SK-N-MC (cell line): Measurements from ENCODE around the gene ANKMY1.

Experiments
- EZH2 ChIP-seq: fragments of 200-600 bp; sonication (generic); IDR thresholded peaks from one replicate; pipeline ENCODE4 v1.6.1; 2017; ENCODE audit warnings: antibody characterized with exemption
- POLR2AphosphoS5 ChIP-seq: IDR thresholded peaks from 2 replicates; pipeline ENCODE4 v1.6.1; 2012; ENCODE audit warnings: mild to moderate bottlenecking, low read depth, low read length, borderline replicate concordance

DNA sequence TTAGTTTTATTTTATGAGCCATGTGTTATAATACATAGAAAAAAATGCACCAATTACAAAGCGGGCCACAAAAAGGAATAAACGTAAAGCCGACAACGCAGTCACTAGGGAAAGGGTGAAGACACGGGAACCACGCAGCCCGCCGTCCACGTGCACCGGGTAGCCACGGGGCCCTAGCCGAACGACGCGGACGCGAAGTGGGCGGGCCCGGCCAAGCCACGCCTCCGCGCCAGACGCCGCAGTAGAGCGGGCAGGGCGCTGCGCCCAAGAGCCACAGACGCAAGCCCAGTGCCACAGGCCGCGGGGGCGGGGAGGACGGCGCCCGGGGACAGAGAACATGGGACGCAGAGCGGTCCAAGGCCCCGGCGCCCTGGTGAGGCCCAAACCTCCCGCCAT, 2.3 kb upstream of the ANKMY1 start, which contains the start of gene DUSP28:
- peak; percentile 95 for TF ChIP-seq POLR2AphosphoS5
- no peak for TF ChIP-seq EZH2
